ENCODE measurements around the gene ICAM5.

ICAM5 gene

DNA sequence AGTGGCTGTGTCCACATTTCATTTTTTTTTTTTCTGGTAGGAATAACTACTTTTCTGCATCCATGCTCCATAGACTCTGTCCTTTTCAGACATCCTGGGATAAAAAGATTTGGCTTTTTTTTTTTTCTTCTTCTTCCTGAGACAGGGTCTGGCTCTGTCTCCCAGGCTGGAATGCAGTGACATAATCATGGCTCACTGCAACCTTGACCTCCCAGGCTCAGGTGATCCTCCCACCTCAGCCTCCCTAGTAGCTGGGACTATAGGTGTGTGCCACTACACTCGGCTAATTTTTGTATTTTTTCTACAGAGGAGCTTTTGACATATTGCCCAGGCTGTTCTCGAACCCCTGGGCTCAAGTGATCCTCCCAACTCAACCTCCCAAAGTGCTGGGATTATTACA, 53.7 kb downstream of the ICAM5 start:
- TF ChIP-seq, protein P1, sequence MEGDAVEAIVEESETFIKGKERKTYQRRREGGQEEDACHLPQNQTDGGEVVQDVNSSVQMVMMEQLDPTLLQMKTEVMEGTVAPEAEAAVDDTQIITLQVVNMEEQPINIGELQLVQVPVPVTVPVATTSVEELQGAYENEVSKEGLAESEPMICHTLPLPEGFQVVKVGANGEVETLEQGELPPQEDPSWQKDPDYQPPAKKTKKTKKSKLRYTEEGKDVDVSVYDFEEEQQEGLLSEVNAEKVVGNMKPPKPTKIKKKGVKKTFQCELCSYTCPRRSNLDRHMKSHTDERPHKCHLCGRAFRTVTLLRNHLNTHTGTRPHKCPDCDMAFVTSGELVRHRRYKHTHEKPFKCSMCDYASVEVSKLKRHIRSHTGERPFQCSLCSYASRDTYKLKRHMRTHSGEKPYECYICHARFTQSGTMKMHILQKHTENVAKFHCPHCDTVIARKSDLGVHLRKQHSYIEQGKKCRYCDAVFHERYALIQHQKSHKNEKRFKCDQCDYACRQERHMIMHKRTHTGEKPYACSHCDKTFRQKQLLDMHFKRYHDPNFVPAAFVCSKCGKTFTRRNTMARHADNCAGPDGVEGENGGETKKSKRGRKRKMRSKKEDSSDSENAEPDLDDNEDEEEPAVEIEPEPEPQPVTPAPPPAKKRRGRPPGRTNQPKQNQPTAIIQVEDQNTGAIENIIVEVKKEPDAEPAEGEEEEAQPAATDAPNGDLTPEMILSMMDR (IDR thresholded peaks at IDR 0.05; ENCODE audit: insufficient read depth, low read length, missing control alignments) = no peak
- POLR2A ChIA-PET = interaction anchor here (0.6 to 1.1 kb wide), 3 partner anchors 10 to 504 kb away, joined by 3 to 5 read pairs (median 3); no protein-coding TSS in a partner anchor
- CTCF ChIA-PET = interaction anchor here (1.1 to 1.9 kb wide), 3 partner anchors 44 to 84 kb away, joined by 3 to 8 read pairs (median 4); no protein-coding TSS in a partner anchor
- DNase-seq (ENCODE audit: low read depth, low spot score) = no peak
- no peak overlapping the region for H3K4me3 ChIP-seq (ENCODE audit: low read depth, low read length)

DNA sequence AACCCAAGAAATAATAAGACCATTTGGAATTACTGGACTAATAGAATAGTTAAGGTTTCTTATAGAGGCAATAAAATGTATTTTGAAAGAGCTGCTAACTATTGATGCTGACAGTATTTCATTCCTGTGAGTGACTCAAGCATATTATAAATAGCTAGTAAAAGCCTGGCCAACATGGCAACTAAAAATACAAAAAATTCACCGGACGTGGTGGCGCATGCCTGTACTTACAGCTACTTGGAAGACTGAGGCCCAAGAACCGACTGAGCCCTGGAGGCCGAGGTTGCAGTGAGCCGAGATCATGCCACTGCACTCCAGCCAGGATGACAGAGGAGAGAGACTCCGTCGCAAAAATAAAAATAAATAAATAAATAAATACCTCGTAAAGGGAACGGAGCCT, 55.0 kb downstream of the ICAM5 start:
- ChIA-PET CTCF (interaction anchor here (0.9 to 1.9 kb wide), 6 partner anchors 43 to 89 kb away, joined by 3 to 6 read pairs (median 4); partner anchors contain the start of gene ICAM1), POLR2A (interaction anchor here (0.7 to 0.8 kb wide), 2 partner anchors 21 to 32 kb away, joined by 4 to 5 read pairs; no protein-coding TSS in a partner anchor)
- no peak for DNase-seq (ENCODE audit: low read depth, low spot score)
- TF ChIP-seq, protein P1 (IDR thresholded peaks at IDR 0.05; ENCODE audit: insufficient read depth, low read length, missing control alignments) = no peak
- no peak overlapping the region for H3K4me3 ChIP-seq (ENCODE audit: low read depth, low read length)
